IMR-90 (cell line): ENCODE measurements around the gene ATXN1L. TPM values are rescaled to one million over a fixed set of nuclear protein-coding genes. Genes with fewer than 3 reads are reported as not detected.

Experiments used
- ATAC-seq: fragments of 200-7000 bp; cut with Tn5 transposase; 2 replicates; pipeline ENCODE4 v1.9.1; 2020; ENCODE audit warnings: low read depth, mild to moderate bottlenecking, moderate library complexity
- BruUV-seq: library from RNA; stranded (reverse); fragments of 400-500 nt; replicated peaks from 2 replicates; lab custom pipeline; 2021; lab: Mats Ljungman, UMichigan
- CTCF ChIA-PET: fragments of 300-600 bp; formaldehyde crosslinking; extraction: SDS; loops from one replicate; lab custom pipeline; 2021; ENCODE audit warnings: antibody characterized with exemption; lab: Yijun Ruan, JAX
- POLR2A ChIA-PET: fragments of 300-600 bp; sonication (Branson Sonifier 250); formaldehyde crosslinking; loops from one replicate; lab custom pipeline; 2022; ENCODE audit warnings: antibody characterized with exemption; ENCODE audit not compliant: unreplicated experiment; lab: Charles Lee
- DNase-seq: peaks from one replicate; pipeline ENCODE4 v3.0.0; 2013
- H2AFZ ChIP-seq: replicated peaks from 2 replicates; pipeline ENCODE3; 2013; ENCODE audit warnings: low read length, mild to moderate bottlenecking; ENCODE audit not compliant: poor library complexity
- H2AK5ac ChIP-seq: 2 replicates; pipeline ENCODE4 v1.6.1; 2013; ENCODE audit warnings: low read depth, low read length, inconsistent platforms
- H2AK9ac ChIP-seq: replicated peaks from 2 replicates; pipeline ENCODE3; 2013; ENCODE audit warnings: mild to moderate bottlenecking, low read depth, low read length, moderate library complexity; ENCODE audit not compliant: poor library complexity
- H2BK120ac ChIP-seq: 2 replicates; pipeline ENCODE4 v1.6.1; 2013; ENCODE audit warnings: low read depth, low read length, inconsistent platforms
- H2BK15ac ChIP-seq: 3 replicates; pipeline ENCODE4 v1.6.1; 2013; ENCODE audit warnings: low read depth, low read length, inconsistent platforms
- H2BK20ac ChIP-seq: 2 replicates; pipeline ENCODE4 v1.6.1; 2013; ENCODE audit warnings: low read depth, mild to moderate bottlenecking, inconsistent platforms, low read length, moderate library complexity
- H2BK5ac ChIP-seq: 2 replicates; pipeline ENCODE4 v1.6.1; 2013; ENCODE audit warnings: mild to moderate bottlenecking, low read depth, low read length, inconsistent platforms; ENCODE audit not compliant: poor library complexity, severe bottlenecking
- H3K14ac ChIP-seq: replicated peaks from 2 replicates; pipeline ENCODE4 v1.6.1; 2013; ENCODE audit warnings: low read depth, low read length, inconsistent platforms
- H3K18ac ChIP-seq: 2 replicates; pipeline ENCODE4 v1.6.1; 2013; ENCODE audit warnings: low read depth, low read length, control low read depth
- H3K23ac ChIP-seq: 2 replicates; pipeline ENCODE4 v1.6.1; 2013; ENCODE audit warnings: low read depth, low read length, inconsistent platforms
- H3K27ac ChIP-seq: 2 replicates; pipeline ENCODE4 v1.5.1; 2013; ENCODE audit warnings: mild to moderate bottlenecking, control low read depth, low read length; ENCODE audit not compliant: insufficient read depth
- H3K27me3 ChIP-seq: 2 replicates; pipeline ENCODE4 v1.6.1; 2013; ENCODE audit warnings: low read length; ENCODE audit not compliant: control insufficient read depth, insufficient read depth
- H3K36me3 ChIP-seq: 2 replicates; pipeline ENCODE4 v1.6.1; 2013; ENCODE audit warnings: low read length, mixed read lengths; ENCODE audit not compliant: control insufficient read depth, insufficient read depth
- H3K4ac ChIP-seq: 2 replicates; pipeline ENCODE4 v1.6.1; 2013; ENCODE audit warnings: low read depth, low read length, inconsistent platforms
- H3K4me1 ChIP-seq: 2 replicates; pipeline ENCODE4 v1.6.1; 2013; ENCODE audit warnings: low read length, mixed read lengths; ENCODE audit not compliant: control insufficient read depth, insufficient read depth
- H3K4me2 ChIP-seq: 2 replicates; pipeline ENCODE4 v1.6.1; 2013; ENCODE audit warnings: low read depth, mild to moderate bottlenecking, control low read depth, low read length, moderate library complexity
- H3K4me3 ChIP-seq: 2 replicates; pipeline ENCODE4 v1.5.1; 2013; ENCODE audit warnings: low read depth, mild to moderate bottlenecking, control low read depth, low read length, moderate library complexity; ENCODE audit not compliant: insufficient read depth
- H3K56ac ChIP-seq: 2 replicates; pipeline ENCODE4 v1.6.1; 2013; ENCODE audit warnings: low read length, inconsistent platforms; ENCODE audit not compliant: insufficient read depth; ENCODE audit errors: extremely low read depth
- H3K79me1 ChIP-seq, 2 experiments: 2 replicates each; pipeline ENCODE4 v1.6.1; 2013; ENCODE audit warnings: low read length in 2 of 2, inconsistent platforms in 1 of 2, low read depth in 1 of 2
- H3K9ac ChIP-seq: 2 replicates; pipeline ENCODE4 v1.6.1; 2013; ENCODE audit warnings: low read depth, low read length, control low read depth
- H3K9me1 ChIP-seq: 2 replicates; pipeline ENCODE4 v1.6.1; 2013; ENCODE audit warnings: low read length, inconsistent platforms; ENCODE audit not compliant: insufficient read depth
- H3K9me3 ChIP-seq: 2 replicates; pipeline ENCODE4 v1.6.1; 2013; ENCODE audit warnings: low read length; ENCODE audit not compliant: control insufficient read depth, insufficient read depth
- H4K20me1 ChIP-seq: 2 replicates; pipeline ENCODE4 v1.6.1; 2013; ENCODE audit warnings: low read length, inconsistent platforms; ENCODE audit not compliant: insufficient read depth
- H4K5ac ChIP-seq: 2 replicates; pipeline ENCODE4 v1.6.1; 2013; ENCODE audit warnings: mild to moderate bottlenecking, low read depth, low read length, control low read depth
- H4K8ac ChIP-seq, 2 experiments: 2 replicates each; pipeline ENCODE4 v1.6.1; 2013; ENCODE audit warnings: low read depth in 2 of 2, low read length in 2 of 2, control low read depth in 1 of 2, inconsistent platforms in 1 of 2
- H4K91ac ChIP-seq: 2 replicates; pipeline ENCODE4 v1.6.1; 2013; ENCODE audit warnings: low read depth, low read length, inconsistent platforms; ENCODE audit not compliant: insufficient read depth
- CEBPB ChIP-seq: IDR thresholded peaks from 2 replicates; pipeline ENCODE4 v1.6.1; 2012; ENCODE audit warnings: low read depth, low read length, improper control_type of control experiment
- ELK1 ChIP-seq: fragments of 150-350 bp; IDR thresholded peaks from 2 replicates; pipeline ENCODE4 v1.6.1; 2016; ENCODE audit warnings: low read depth, mild to moderate bottlenecking, low read length, moderate library complexity, borderline replicate concordance
- MAFK ChIP-seq: IDR thresholded peaks from 2 replicates; pipeline ENCODE4 v1.6.1; 2012; ENCODE audit warnings: low read depth, low read length, improper control_type of control experiment
- MAZ ChIP-seq: IDR thresholded peaks from 2 replicates; pipeline ENCODE4 v1.6.1; 2012; ENCODE audit warnings: low read depth, mild to moderate bottlenecking, low read length, improper control_type of control experiment, moderate library complexity, borderline replicate concordance
- MXI1 ChIP-seq: IDR thresholded peaks from 2 replicates; pipeline ENCODE4 v1.6.1; 2012; ENCODE audit warnings: low read depth, mild to moderate bottlenecking, low read length, moderate library complexity, borderline replicate concordance
- NFE2L2 ChIP-seq: fragments of 150-350 bp; IDR thresholded peaks from 2 replicates; pipeline ENCODE4 v1.6.1; 2016; ENCODE audit warnings: low read depth, mild to moderate bottlenecking, low read length
- POLR2A ChIP-seq: IDR thresholded peaks from 2 replicates; pipeline ENCODE4 v1.6.1; 2012; ENCODE audit warnings: mild to moderate bottlenecking, low read depth, low read length
- RAD21 ChIP-seq: IDR thresholded peaks from 2 replicates; pipeline ENCODE4 v1.6.1; 2012; ENCODE audit warnings: low read length, improper control_type of control experiment
- RCOR1 ChIP-seq: IDR thresholded peaks from 2 replicates; pipeline ENCODE4 v1.6.1; 2012; ENCODE audit warnings: mild to moderate bottlenecking, low read length, improper control_type of control experiment; ENCODE audit not compliant: insufficient replicate concordance
- RFX5 ChIP-seq: IDR thresholded peaks from 2 replicates; pipeline ENCODE4 v1.8.0; 2012; ENCODE audit warnings: low read depth, mild to moderate bottlenecking, low read length, moderate library complexity
- SMC3 ChIP-seq: fragments of 150-350 bp; IDR thresholded peaks from 2 replicates; pipeline ENCODE4 v1.6.1; 2016; ENCODE audit warnings: low read depth, mild to moderate bottlenecking, antibody characterized with exemption, low read length, moderate library complexity
- WGBS, 2 experiments: methylation state at CpG; one replicate each; pipeline versions ENCODE4 v1.1.5 to v1.1.7; 2013; ENCODE audit warnings: missing lambda C conversion rate in 2 of 2; ENCODE audit not compliant: insufficient read length in 1 of 2; ENCODE audit errors: extremely low coverage in 2 of 2; 5-methylcytosine and 5-hydroxymethylcytosine counted together
- dilution Hi-C: fragments of 300-500 bp; cut with HindIII; formaldehyde crosslinking; loops from one replicate; pipeline ENCODE4 v1.14.3; 2018; ENCODE audit warnings: low sequenced_read_pairs; ENCODE audit not compliant: unreplicated experiment
- in situ Hi-C: fragments of 300-500 bp; cut with MboI; formaldehyde crosslinking; loops from 3 replicates; pipeline ENCODE4 v1.14.3; 2019; ENCODE audit warnings: low sequenced_read_pairs, inconsistent platforms, mixed read lengths
- intact Hi-C: fragments of 100-400 bp; cut with micrococcal nuclease; formaldehyde crosslinking; loops from 2 replicates; pipeline ENCODE4 v1.10.0; 2022
- polyA plus RNA-seq, 3 experiments: library from polyadenylated mRNA; depleted of rRNA; stranded (reverse); fragments of >200 nt; gene quantifications; 2 replicates each; pipeline ENCODE4 v1.2.3, GENCODE V29; 2012; ENCODE audit warnings: low replicate concordance in 1 of 3
- total RNA-seq: library from RNA; depleted of rRNA; stranded (reverse); fragments of >200 nt; gene quantifications from 2 replicates; pipeline ENCODE4 v1.2.3, GENCODE V29; 2012

ATXN1L gene
- total and polyA plus RNA-seq, 2 of the 4 experiments (the other 2 are of a cell fraction), result 5.2 to 9.2 TPM

- H3K23ac ChIP-seq, result no peak overlapping the region
- WGBS, 2 experiments, result 68% methylated on average over 4 of the region's 4 CpGs; no CpG with 5 or more reads in 1 of the 2 experiments
- TF ChIP-seq CEBPB (no peak), NFE2L2 (no peak), RCOR1 (no peak), MXI1 (no peak), ELK1 (no peak), MAFK (no peak), MAZ (no peak), POLR2A (no peak), RAD21 (no peak), SMC3 (no peak), RFX5 (no peak)
- H4K8ac ChIP-seq, result no peak overlapping the region
- no peak overlapping the region for H2AK5ac ChIP-seq
- CTCF ChIA-PET, result no interaction called here
- H3K79me1 ChIP-seq, result peaks cover 2 to 9% of the 10 kb centered on the region in 2 experiments
- POLR2A ChIA-PET, result no interaction called here
- no peak overlapping the region for H4K5ac ChIP-seq
- H3K9me3 ChIP-seq, result no peaks in the 10 kb centered on the region
- no peak overlapping the region for H3K9ac ChIP-seq
- peaks cover 25% of the 10 kb centered on the region for H3K36me3 ChIP-seq
- no peak overlapping the region for H2BK120ac ChIP-seq
- no peak overlapping the region for H3K18ac ChIP-seq
- no peak overlapping the region for H3K4ac ChIP-seq
- dilution Hi-C loops, result no loop called here
- H2AFZ ChIP-seq, result no peak overlapping the region
- intact Hi-C loops, result no loop called here
- H4K20me1 ChIP-seq, result no peaks in the 10 kb centered on the region
- BruUV-seq, result no TSS peak
- no peaks in the 10 kb centered on the region for H3K9me1 ChIP-seq
- H2BK15ac ChIP-seq, result no peak overlapping the region
- no peak overlapping the region for H2AK9ac ChIP-seq
- H4K91ac ChIP-seq, result no peak overlapping the region
- no peaks in the 10 kb centered on the region for H3K27me3 ChIP-seq
- H3K56ac ChIP-seq, result no peak overlapping the region
- in situ Hi-C loops, result no loop called here
- ATAC-seq (no peak), DNase-seq (no peak)
- no peak overlapping the region for H2BK5ac ChIP-seq
- no peak overlapping the region for H3K27ac ChIP-seq
- peaks cover 2% of the 10 kb centered on the region; the same call in 1 of the 2 replicates for H3K4me1 ChIP-seq
- H3K4me2 ChIP-seq, result no peak overlapping the region
- H3K4me3 ChIP-seq, result no peak overlapping the region
- no peak overlapping the region for H3K14ac ChIP-seq
- no peak overlapping the region for H2BK20ac ChIP-seq
Measured at GRCh38 chr16:71878911-71879310, 33.1 kb downstream of the ATXN1L start.
